Nephron progenitor cell (in vitro differentiated cells): ENCODE measurements around the gene LRP1B.
"Not testable (repeated sequence)": the region's sequence is repeated elsewhere in the genome, so short reads cannot be mapped to it uniquely, and the experiment has no call there.

Experiments used
- DNase-seq: peaks from one replicate; pipeline ENCODE4 v3.0.0; 2021
- H3K27ac Mint-ChIP-seq: 2 replicates; pipeline ENCODE4 v1.8.0; 2021; ENCODE audit warnings: mild to moderate bottlenecking, moderate library complexity, mixed read lengths
- H3K27me3 Mint-ChIP-seq: 2 replicates; pipeline ENCODE4 v1.8.0; 2021; ENCODE audit warnings: mild to moderate bottlenecking, low read depth, mixed read lengths; ENCODE audit not compliant: poor library complexity
- H3K36me3 Mint-ChIP-seq: 2 replicates; pipeline ENCODE4 v1.8.0; 2021; ENCODE audit warnings: low read depth, mixed read lengths
- H3K4me1 Mint-ChIP-seq: 2 replicates; pipeline ENCODE4 v1.8.0; 2021; ENCODE audit warnings: mixed read lengths
- H3K4me3 Mint-ChIP-seq: 2 replicates; pipeline ENCODE4 v1.8.0; 2021; ENCODE audit warnings: mild to moderate bottlenecking, moderate library complexity, mixed read lengths
- H3K9me3 Mint-ChIP-seq: 2 replicates; pipeline ENCODE4 v1.8.0; 2021; ENCODE audit warnings: mild to moderate bottlenecking, moderate library complexity, mixed read lengths
- CTCF ChIP-seq: fragments of 200-600 bp; sonication (generic); IDR thresholded peaks from 2 replicates; pipeline ENCODE4 v1.5.0; 2021; ENCODE audit warnings: antibody characterized with exemption

The LRP1B gene

DNA sequence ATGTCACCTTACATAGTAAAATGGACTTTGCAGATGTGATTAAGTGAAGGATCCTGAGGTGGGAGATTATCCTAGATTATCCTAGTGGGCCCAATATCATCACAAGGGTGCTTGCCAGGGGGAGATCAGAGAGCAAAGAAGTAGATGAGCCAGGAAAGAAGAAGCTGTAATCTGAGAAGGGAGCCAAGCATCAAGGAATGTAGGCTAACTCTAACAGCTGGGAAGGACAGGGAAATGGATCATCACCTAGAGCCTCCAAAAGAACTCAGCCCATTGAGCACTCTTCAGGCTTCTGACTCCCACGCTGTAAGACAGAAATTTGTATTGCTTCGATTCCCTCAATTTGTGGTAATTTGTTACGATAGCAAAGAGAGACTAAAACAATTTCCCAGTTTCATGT lies 309.9 kb downstream of the LRP1B start:
- Mint-ChIP-seq H3K9me3 (no peaks in the 10 kb centered on the region), H3K36me3 (no peaks in the 10 kb centered on the region), H3K4me3 (no peak overlapping the region), H3K4me1 (peaks cover 6% of the 10 kb centered on the region), H3K27me3 (peaks cover 4% of the 10 kb centered on the region), H3K27ac (no peak overlapping the region)
- DNase-seq = no peak
- no peak for TF ChIP-seq CTCF

DNA sequence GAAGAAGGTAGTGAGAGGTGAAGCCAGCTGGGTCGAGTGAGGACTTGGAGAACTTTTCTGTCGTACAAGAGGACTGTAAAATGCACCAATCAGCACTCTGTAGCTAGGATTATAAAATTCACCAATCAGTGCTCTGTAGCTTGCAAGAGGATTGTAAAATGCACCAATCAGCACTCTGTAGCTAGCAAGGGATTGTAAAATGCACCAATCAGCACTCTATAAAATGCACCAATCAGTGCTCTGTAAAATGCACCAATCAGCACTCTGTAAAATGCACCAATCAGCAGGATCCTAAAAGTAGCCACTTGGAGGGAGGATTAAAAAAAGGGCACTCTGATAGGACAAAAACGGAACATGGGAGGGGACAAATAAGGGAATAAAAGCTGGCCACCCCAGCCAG lies 315.5 kb downstream of the LRP1B start:
- H3K9me3 Mint-ChIP-seq = peaks cover 24% of the 10 kb centered on the region
- not testable (repeated sequence) for DNase-seq, H3K27ac Mint-ChIP-seq, H3K4me3 Mint-ChIP-seq, H3K4me1 Mint-ChIP-seq, H3K27me3 Mint-ChIP-seq, H3K36me3 Mint-ChIP-seq

- Mint-ChIP-seq H3K27me3 (no peaks in the 10 kb centered on the region), H3K9me3 (peaks cover 24% of the 10 kb centered on the region), H3K36me3 (peaks cover 9% of the 10 kb centered on the region), H3K4me3 (no peak overlapping the region), H3K27ac (no peak overlapping the region), H3K4me1 (no peaks in the 10 kb centered on the region)
- TF ChIP-seq CTCF = no peak
- no peak for DNase-seq
Measured at GRCh38 chr2:141814150-141814549, 316.7 kb downstream of the LRP1B start.

DNA sequence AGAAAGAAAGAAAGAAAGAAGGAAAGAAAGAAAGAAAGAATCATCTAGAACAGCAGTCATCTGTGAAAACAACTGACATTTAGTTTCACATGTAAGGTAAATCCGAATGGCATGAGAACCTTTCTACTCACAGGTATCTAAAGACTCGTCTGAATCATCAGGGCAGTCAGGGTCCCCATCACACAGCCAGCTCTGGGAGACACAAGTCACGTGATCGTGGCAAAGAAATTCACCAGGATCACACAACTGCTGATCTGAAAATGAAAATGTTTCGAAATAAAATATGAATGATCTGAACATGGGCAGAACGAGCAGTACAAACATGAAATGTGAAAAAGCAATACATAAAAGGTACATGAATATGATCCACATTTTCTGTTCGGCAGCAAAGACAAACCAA lies 320.7 kb downstream of the LRP1B start:
- DNase-seq = no peak
- H3K27ac Mint-ChIP-seq = no peak overlapping the region
- H3K27me3 Mint-ChIP-seq = no peaks in the 10 kb centered on the region
- H3K36me3 Mint-ChIP-seq = peaks cover 9% of the 10 kb centered on the region
- H3K4me1 Mint-ChIP-seq = no peaks in the 10 kb centered on the region
- H3K4me3 Mint-ChIP-seq = no peak overlapping the region
- peaks cover 22% of the 10 kb centered on the region for H3K9me3 Mint-ChIP-seq
- no peak for TF ChIP-seq CTCF

DNA sequence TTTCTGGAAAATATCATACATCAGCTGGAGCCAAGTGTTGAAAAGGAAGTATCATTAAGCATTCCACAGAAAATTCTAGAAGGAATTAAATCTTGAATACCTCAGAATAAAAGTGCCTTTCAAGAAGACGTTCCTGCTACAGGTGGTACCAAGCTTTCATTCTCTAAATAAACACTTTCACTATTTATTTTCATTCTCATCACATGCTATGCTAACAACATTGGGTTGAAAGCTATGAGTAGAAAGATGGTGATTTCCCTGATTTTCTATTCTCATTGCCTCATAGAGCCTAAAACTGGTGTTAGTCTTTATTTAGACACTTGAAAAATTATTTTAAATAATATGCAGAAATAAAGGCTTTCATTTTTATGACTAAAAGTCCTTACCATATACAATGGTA lies 324.7 kb downstream of the LRP1B start:
- Mint-ChIP-seq H3K27ac (no peak overlapping the region), H3K4me3 (no peak overlapping the region), H3K9me3 (no peaks in the 10 kb centered on the region), H3K36me3 (no peaks in the 10 kb centered on the region), H3K4me1 (peaks cover 11% of the 10 kb centered on the region), H3K27me3 (no peaks in the 10 kb centered on the region)
- DNase-seq = no peak
- no peak for TF ChIP-seq CTCF

DNA sequence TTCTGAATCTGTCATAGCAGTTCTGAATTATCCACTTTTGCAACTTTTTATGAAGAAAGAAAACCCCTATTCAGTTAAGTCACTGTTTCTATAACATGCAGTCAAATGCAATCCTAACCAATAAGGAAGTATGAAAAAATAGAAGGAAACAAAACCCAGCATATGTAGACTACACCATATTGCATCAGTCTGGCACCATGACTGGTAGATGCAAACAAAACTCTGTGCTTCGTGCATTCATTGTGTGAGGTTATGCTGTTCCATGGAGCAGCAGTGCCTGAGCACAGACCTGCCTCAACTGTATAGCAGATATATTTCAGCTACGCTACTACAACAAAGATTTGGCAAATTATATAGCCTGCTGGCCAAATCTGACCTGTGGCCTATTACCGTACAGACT lies 325.5 kb downstream of the LRP1B start:
- H3K4me3 Mint-ChIP-seq = no peak overlapping the region
- no peak for DNase-seq
- no peaks in the 10 kb centered on the region for H3K27me3 Mint-ChIP-seq
- H3K9me3 Mint-ChIP-seq = no peaks in the 10 kb centered on the region
- no peak overlapping the region for H3K27ac Mint-ChIP-seq
- H3K36me3 Mint-ChIP-seq = no peaks in the 10 kb centered on the region
- H3K4me1 Mint-ChIP-seq = peaks cover 11% of the 10 kb centered on the region
- TF ChIP-seq CTCF = no peak

GRCh38 chr2:141796449-141796848 lies 334.4 kb downstream of the LRP1B start:
- no peak for DNase-seq
- H3K4me3 Mint-ChIP-seq = no peak overlapping the region
- TF ChIP-seq CTCF = no peak
- H3K27ac Mint-ChIP-seq = no peak overlapping the region
- no peaks in the 10 kb centered on the region for H3K36me3 Mint-ChIP-seq
- H3K27me3 Mint-ChIP-seq = no peaks in the 10 kb centered on the region
- H3K9me3 Mint-ChIP-seq = no peaks in the 10 kb centered on the region
- no peaks in the 10 kb centered on the region for H3K4me1 Mint-ChIP-seq
